K562 (cell line): ENCODE measurements around the gene PLXNA2.

Source experiments
- ESRRA ChIP-seq: fragments of 450-650 bp; IDR thresholded peaks from 2 replicates; pipeline ENCODE4 v1.6.1; 2014; ENCODE audit warnings: low read depth, mild to moderate bottlenecking, moderate library complexity, borderline replicate concordance
- FOXA1 ChIP-seq: fragments of 450-650 bp; IDR thresholded peaks from 2 replicates; pipeline ENCODE4 v1.6.1; 2016; ENCODE audit warnings: mild to moderate bottlenecking, borderline replicate concordance
- GABPA ChIP-seq: fragments of 200-800 bp; sonication (Bioruptor generic); conservative IDR thresholded peaks from 2 replicates; pipeline ENCODE4 v1.6.1; 2016; ENCODE audit warnings: low read depth, missing genetic modification characterization, missing compliant biosample characterization
- MTA2 ChIP-seq: fragments of 450-650 bp; IDR thresholded peaks from 2 replicates; pipeline ENCODE4 v1.6.1; 2016; ENCODE audit warnings: low read depth
- POLR2A ChIP-seq: fragments of 450-650 bp; conservative IDR thresholded peaks from 2 replicates; pipeline ENCODE4 v1.6.1; 2016
- POLR3G ChIP-seq: IDR thresholded peaks from 2 replicates; pipeline ENCODE4 v1.6.1; 2011; ENCODE audit not compliant: insufficient read length, insufficient replicate concordance; ENCODE audit errors: extremely low read depth
- SIN3A ChIP-seq, 2 experiments: fragments of 150-350 bp in 1 of 2; IDR thresholded peaks; 2 replicates each; pipeline ENCODE4 v1.6.1; 2011 to 2016; ENCODE audit warnings: borderline replicate concordance in 2 of 2, low read depth in 2 of 2, low read length in 2 of 2, mild to moderate bottlenecking in 2 of 2, moderate library complexity in 2 of 2; ENCODE audit not compliant: control insufficient read depth in 1 of 2
- SOX6 ChIP-seq: fragments of 450-650 bp; IDR thresholded peaks from 2 replicates; pipeline ENCODE4 v1.6.1; 2014; ENCODE audit warnings: mild to moderate bottlenecking
- ZNF41 ChIP-seq: fragments of 250-450 bp; sonication (Bioruptor Pico); conservative IDR thresholded peaks from 2 replicates; pipeline ENCODE4 v1.4.0; 2020; ENCODE audit warnings: mild to moderate bottlenecking
- TF ChIP-seq, protein P1 (sequence below), 3 experiments: IDR thresholded peaks in 2 of 3; conservative IDR thresholded peaks in 1 of 3; 2 replicates each; pipeline ENCODE4 v1.5.1; 2011 to 2012; ENCODE audit warnings: low read length in 3 of 3, mild to moderate bottlenecking in 3 of 3, control low read depth in 2 of 3, improper control_type of control experiment in 1 of 3, inconsistent platforms in 1 of 3, low read depth in 1 of 3, mixed read lengths in 1 of 3, moderate library complexity in 1 of 3; ENCODE audit not compliant: insufficient read depth in 2 of 3

DNA sequence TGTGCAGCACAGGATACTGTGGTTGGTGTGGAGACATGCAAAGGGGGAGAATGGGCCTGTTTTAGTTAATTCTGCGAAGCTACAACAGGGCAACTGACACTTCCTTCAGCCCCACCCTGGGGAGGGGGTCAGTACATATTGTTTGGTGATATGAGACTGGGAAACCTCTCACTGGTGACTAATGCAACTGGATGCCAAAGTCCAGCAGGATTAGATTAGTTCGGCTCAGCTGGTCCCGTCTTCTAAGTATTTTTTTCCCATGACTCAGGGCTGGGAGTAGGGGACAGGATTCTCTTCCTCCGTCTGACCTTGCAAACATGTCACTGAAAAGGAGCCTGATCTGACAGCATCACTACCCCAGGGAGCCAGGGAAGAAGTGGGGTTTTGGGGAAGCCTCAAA, 43.0 kb downstream of the PLXNA2 start:
- TF ChIP-seq, protein P1, sequence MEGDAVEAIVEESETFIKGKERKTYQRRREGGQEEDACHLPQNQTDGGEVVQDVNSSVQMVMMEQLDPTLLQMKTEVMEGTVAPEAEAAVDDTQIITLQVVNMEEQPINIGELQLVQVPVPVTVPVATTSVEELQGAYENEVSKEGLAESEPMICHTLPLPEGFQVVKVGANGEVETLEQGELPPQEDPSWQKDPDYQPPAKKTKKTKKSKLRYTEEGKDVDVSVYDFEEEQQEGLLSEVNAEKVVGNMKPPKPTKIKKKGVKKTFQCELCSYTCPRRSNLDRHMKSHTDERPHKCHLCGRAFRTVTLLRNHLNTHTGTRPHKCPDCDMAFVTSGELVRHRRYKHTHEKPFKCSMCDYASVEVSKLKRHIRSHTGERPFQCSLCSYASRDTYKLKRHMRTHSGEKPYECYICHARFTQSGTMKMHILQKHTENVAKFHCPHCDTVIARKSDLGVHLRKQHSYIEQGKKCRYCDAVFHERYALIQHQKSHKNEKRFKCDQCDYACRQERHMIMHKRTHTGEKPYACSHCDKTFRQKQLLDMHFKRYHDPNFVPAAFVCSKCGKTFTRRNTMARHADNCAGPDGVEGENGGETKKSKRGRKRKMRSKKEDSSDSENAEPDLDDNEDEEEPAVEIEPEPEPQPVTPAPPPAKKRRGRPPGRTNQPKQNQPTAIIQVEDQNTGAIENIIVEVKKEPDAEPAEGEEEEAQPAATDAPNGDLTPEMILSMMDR (IDR thresholded peaks at IDR 0.05 in 2 of 3, conservative IDR thresholded peaks at IDR 0.05 in 1 of 3; ENCODE audit: insufficient read depth in 2 of 3, low read depth in 1 of 3, low read length in 3 of 3) = no peak
- TF ChIP-seq POLR3G (no peak), POLR2A (no peak), GABPA (tag) (no peak), SOX6 (no peak), ZNF41 (CRISPR knock-in tag) (no peak), ESRRA (no peak), FOXA1 (no peak), MTA2 (no peak), SIN3A (IDR thresholded peaks at IDR 0.05; ENCODE audit: borderline replicate concordance in 2 of 2, control insufficient read depth in 1 of 2, low read depth in 2 of 2, low read length in 2 of 2) (no peak)
